Activated naive CD4-positive, alpha-beta T cell treated with anti-CD3 and anti-CD28 coated beads for 36 hours (primary cell): Measurements from ENCODE around the gene KDM4B. TPM values are rescaled to one million over a fixed set of nuclear protein-coding genes. Genes with fewer than 3 reads are reported as not detected.
"Not testable (repeated sequence)": the region's sequence is repeated elsewhere in the genome, so short reads cannot be mapped to it uniquely, and the experiment has no call there.

ENCODE experiments used
- CTCF ChIA-PET: fragments of 350-600 bp; sonication (Branson Sonifier 250); formaldehyde crosslinking; loops from one replicate; lab custom pipeline; 2021; ENCODE audit warnings: antibody characterized with exemption; lab: Charles Lee
- DNase-seq: peaks from one replicate; pipeline ENCODE4 v3.0.0-alpha.2; 2020
- H3K27ac Mint-ChIP-seq: one replicate; pipeline ENCODE4 v1.8.0; 2021; ENCODE audit warnings: mild to moderate bottlenecking, mixed read lengths
- H3K27me3 Mint-ChIP-seq: one replicate; pipeline ENCODE4 v1.8.0; 2021; ENCODE audit warnings: low read depth, mixed read lengths
- H3K36me3 Mint-ChIP-seq: one replicate; pipeline ENCODE4 v1.8.0; 2021; ENCODE audit warnings: low read depth, mixed read lengths
- H3K4me1 Mint-ChIP-seq: one replicate; pipeline ENCODE4 v1.8.0; 2021; ENCODE audit warnings: low read depth, mixed read lengths
- H3K4me3 Mint-ChIP-seq: one replicate; pipeline ENCODE4 v1.8.0; 2021; ENCODE audit warnings: mild to moderate bottlenecking, moderate library complexity, mixed read lengths
- H3K9me3 Mint-ChIP-seq: one replicate; pipeline ENCODE4 v1.8.0; 2021; ENCODE audit warnings: mixed read lengths
- intact Hi-C: fragments of 100-400 bp; cut with micrococcal nuclease; formaldehyde crosslinking; loops from one replicate; pipeline ENCODE4 v1.15.1; 2023
- total RNA-seq, 2 experiments: library from RNA; stranded (reverse); gene quantifications; one replicate each; pipeline ENCODE4 v1.2.3, GENCODE V29; 2021

Gene KDM4B
- total RNA-seq: 10 to 100 TPM; 10.5 to 12.7 TPM

DNA sequence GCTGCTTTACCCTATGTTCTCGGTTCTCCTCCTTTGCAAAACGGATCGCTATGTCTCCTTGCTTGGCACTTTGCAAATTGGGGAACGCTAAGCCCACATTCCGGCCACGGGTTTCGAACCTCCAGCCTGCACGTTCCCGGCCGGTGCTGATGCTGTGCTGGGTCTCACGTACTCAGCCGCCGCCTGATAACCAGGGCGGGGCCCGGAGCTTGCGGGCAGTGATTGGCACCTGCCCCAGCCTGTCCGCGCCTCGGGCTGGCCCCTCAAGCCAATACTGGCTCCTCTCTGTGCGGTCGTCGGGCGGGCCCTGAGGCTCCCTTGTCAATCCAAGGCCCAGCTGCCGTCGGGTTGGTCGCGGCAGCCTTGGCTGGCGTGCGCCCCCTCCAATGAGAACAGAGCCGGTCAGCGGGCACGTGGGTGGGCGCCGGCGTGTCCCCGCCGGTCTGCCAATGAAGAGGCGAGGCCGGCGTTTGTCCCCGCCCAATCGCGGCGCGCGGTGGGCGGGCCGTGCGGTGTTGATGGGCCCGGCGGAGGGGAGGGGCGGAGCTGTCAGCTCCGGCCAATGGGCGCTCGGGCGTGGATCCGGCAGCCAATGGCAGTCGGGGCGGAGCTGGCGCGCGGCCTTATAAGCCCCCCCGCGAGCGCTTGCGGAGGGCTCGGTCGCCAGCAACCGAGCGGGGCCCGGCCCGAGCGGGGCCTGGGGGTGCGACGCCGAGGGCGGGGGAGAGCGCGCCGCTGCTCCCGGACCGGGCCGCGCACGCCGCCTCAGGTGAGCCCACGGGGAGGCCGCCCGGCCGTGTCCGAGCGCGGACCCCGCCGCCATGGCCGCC, at the start of gene KDM4B:
Gene KDM4B, plus strand, starts transcription at position 652 of the 830 bp plus-strand sequence. CDS start 63,778 bp downstream, outside the sequence.
- intact Hi-C loops: loop anchor here (1.0 kb wide), 3 partner anchors 56 to 712 kb away; partner anchors contain the start of genes MICOS13 and PLIN3
- Mint-ChIP-seq H3K9me3 (no peaks in the 10 kb centered on the region), H3K27me3 (no peaks in the 10 kb centered on the region), H3K27ac (peak within 1 kb of the TSS; percentile 75), H3K36me3 (peaks cover 10% of the 10 kb centered on the region), H3K4me3 (peak within 1 kb of the TSS; percentile 88), H3K4me1 (peaks cover 30% of the 10 kb centered on the region)
- DNase-seq: peak; percentile 98
- CTCF ChIA-PET: interaction anchor here (0.6 to 4.0 kb wide), 5 partner anchors 17 to 159 kb away, joined by 3 to 16 read pairs (median 5); no protein-coding TSS in a partner anchor

DNA sequence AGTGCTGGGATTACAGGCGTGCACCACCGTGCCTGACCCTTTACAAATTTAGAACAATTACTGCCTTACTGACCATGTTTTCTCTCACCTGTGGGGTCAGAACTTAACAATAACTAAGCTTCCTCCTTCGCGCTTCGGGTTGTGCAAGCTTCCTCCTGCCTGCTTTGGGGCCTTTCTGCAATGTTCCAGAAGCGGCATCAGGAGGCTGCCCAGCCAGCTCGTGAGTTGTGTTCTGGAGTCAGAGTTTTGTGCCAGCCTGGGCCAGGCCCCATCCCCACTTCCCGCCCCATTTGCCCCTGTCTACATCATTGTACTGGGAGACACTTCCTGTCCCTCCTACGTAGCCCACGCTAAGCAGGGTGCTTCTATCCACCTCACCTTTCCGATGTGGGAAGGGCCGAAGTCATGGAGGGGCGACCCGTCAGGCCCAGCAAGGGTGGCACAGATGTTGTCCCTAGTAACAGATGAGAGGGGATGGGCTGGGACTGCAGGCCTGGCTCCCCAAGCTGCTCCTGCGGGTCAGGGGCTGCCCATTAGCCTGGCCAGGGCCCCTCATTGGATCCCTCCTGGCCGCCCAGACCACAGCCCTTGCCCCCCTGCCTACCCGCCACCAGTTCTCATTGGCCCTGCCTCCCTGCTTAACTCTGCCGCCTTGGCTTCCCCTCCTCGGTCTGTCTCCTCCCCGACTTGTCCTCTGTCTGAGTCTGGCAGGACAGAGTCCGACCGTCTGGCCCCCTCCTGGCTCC, 46.2 kb upstream of the KDM4B start:
- peaks cover 55% of the 10 kb centered on the region for H3K36me3 Mint-ChIP-seq
- no peak overlapping the region for H3K27ac Mint-ChIP-seq
- intact Hi-C loops: no loop called here
- no peaks in the 10 kb centered on the region for H3K27me3 Mint-ChIP-seq
- CTCF ChIA-PET: interaction anchor here (0.8 kb wide), 1 partner anchor 11 kb away, joined by 3 read pairs; no protein-coding TSS in a partner anchor
- H3K9me3 Mint-ChIP-seq: no peaks in the 10 kb centered on the region
- H3K4me3 Mint-ChIP-seq: no peak overlapping the region
- H3K4me1 Mint-ChIP-seq: peaks cover 5% of the 10 kb centered on the region
- DNase-seq: no peak

DNA sequence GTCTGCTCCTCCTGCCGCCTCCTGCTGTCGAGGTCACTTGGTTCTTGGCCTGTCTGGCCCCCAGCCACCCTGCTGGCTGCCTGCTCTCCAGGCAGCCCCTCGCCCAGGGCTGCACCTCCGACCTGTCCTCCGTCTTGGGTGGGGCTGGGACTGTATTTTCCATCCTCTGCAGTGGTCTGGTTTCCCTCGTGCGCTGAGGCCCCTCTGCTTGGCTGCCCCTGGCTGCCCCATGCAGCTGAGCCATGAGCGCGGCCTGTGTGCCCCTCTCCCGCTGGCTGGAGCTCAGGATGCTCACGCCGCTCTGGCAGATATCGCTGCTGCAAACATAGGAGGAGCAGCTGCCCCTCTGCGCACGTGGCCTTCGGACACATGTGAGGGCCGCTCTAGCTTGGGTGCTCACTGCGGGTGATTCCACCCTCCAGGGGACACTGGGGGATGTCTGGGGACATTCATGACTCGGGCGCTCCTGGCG, 45.6 kb upstream of the KDM4B start:
- Mint-ChIP-seq H3K27ac (no peak overlapping the region), H3K36me3 (peaks cover 51% of the 10 kb centered on the region), H3K27me3 (no peaks in the 10 kb centered on the region), H3K4me3 (no peak overlapping the region), H3K4me1 (peaks cover 3% of the 10 kb centered on the region), H3K9me3 (no peaks in the 10 kb centered on the region)
- DNase-seq: no peak
- CTCF ChIA-PET: interaction anchor here (0.8 kb wide), 2 partner anchors 11 to 70 kb away, joined by 3 read pairs; no protein-coding TSS in a partner anchor
- intact Hi-C loops: no loop called here

DNA sequence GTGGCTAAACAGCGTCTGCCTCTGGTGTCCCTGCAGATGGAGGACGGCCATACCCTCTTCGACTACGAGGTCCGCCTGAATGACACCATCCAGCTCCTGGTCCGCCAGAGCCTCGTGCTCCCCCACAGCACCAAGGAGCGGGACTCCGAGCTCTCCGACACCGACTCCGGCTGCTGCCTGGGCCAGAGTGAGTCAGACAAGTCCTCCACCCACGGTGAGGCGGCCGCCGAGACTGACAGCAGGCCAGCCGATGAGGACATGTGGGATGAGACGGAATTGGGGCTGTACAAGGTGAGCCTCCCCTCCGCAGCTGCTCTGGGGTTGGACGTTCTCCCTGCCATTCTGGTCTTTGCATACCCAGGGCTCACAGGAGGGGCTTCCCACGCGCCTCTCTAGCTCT, 39.7 kb upstream of the KDM4B start:
- no peaks in the 10 kb centered on the region for H3K27me3 Mint-ChIP-seq

DNA sequence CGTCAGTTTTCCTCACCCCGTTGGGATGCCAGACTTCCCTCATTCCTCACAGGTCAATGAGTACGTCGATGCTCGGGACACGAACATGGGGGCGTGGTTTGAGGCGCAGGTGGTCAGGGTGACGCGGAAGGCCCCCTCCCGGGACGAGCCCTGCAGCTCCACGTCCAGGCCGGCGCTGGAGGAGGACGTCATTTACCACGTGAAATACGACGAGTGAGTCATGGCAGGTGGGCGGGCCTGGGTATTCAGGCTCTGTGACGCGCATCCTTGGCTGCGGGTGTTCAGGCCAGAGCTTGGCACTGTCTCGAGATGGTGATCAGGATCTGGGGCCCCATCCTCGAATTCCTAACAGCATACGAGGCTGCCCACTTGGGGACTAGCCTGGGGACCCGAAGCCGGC, 38.2 kb upstream of the KDM4B start:
- Mint-ChIP-seq H3K27ac (no peak overlapping the region), H3K27me3 (no peaks in the 10 kb centered on the region), H3K4me1 (no peaks in the 10 kb centered on the region), H3K36me3 (peaks cover 64% of the 10 kb centered on the region), H3K9me3 (no peaks in the 10 kb centered on the region), H3K4me3 (no peak overlapping the region)
- CTCF ChIA-PET: no interaction called here
- intact Hi-C loops: no loop called here
- DNase-seq: no peak

More for the DNA sequence above, 39.7 kb upstream of the KDM4B start:
- Mint-ChIP-seq H3K4me1 (peaks cover 3% of the 10 kb centered on the region), H3K9me3 (no peaks in the 10 kb centered on the region), H3K36me3 (peaks cover 61% of the 10 kb centered on the region), H3K4me3 (no peak overlapping the region), H3K27ac (no peak overlapping the region)
- DNase-seq: no peak
- intact Hi-C loops: no loop called here
- CTCF ChIA-PET: interaction anchor here (0.7 kb wide), 1 partner anchor 527 kb away, joined by 6 read pairs; no protein-coding TSS in a partner anchor

DNA sequence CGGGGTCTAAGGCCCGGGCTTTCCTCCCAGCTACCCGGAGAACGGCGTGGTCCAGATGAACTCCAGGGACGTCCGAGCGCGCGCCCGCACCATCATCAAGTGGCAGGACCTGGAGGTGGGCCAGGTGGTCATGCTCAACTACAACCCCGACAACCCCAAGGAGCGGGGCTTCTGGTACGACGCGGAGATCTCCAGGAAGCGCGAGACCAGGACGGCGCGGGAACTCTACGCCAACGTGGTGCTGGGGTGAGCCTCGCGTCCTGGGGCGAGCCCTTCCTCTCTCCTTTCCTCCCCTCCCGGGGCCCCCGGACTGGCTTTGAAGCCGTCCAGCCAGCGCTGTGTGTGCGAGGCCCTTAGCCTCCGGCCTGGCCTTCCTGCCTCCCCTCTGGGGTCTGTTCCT, 36.2 kb upstream of the KDM4B start:
- DNase-seq: no peak
- CTCF ChIA-PET: no interaction called here

DNA sequence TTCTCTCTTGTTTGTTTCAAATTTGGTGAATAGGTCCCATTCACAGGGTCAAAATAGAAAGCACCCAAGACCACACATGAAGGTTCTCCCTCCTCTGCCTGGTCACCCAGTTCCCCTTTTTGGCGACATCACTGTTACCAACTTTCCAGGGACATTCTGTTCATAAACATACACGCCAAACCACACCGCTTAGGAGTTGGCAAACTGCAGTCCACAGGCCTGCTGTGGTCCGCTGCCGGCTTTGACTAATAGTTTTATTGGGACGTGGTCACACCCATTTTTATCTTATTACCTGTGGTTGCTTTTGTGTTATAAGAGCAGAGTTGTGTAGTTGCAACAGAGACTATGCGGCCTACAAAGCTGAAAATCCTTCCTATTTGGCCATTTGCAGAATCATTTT, 35.4 kb upstream of the KDM4B start:
- H3K36me3 Mint-ChIP-seq: peaks cover 82% of the 10 kb centered on the region
- H3K27me3 Mint-ChIP-seq: no peaks in the 10 kb centered on the region
- no peak for DNase-seq
- H3K27ac Mint-ChIP-seq: no peak overlapping the region
- intact Hi-C loops: no loop called here
- no peak overlapping the region for H3K4me3 Mint-ChIP-seq
- CTCF ChIA-PET: interaction anchor here (0.6 kb wide), 1 partner anchor 62 kb away, joined by 3 read pairs; no protein-coding TSS in a partner anchor
- no peaks in the 10 kb centered on the region for H3K9me3 Mint-ChIP-seq
- H3K4me1 Mint-ChIP-seq: no peaks in the 10 kb centered on the region

More for the DNA sequence above, 36.2 kb upstream of the KDM4B start:
- no peak overlapping the region for H3K4me3 Mint-ChIP-seq
- no peaks in the 10 kb centered on the region for H3K27me3 Mint-ChIP-seq
- peaks cover 77% of the 10 kb centered on the region for H3K36me3 Mint-ChIP-seq
- intact Hi-C loops: no loop called here
- H3K9me3 Mint-ChIP-seq: no peaks in the 10 kb centered on the region
- no peak overlapping the region for H3K27ac Mint-ChIP-seq
- H3K4me1 Mint-ChIP-seq: no peaks in the 10 kb centered on the region

DNA sequence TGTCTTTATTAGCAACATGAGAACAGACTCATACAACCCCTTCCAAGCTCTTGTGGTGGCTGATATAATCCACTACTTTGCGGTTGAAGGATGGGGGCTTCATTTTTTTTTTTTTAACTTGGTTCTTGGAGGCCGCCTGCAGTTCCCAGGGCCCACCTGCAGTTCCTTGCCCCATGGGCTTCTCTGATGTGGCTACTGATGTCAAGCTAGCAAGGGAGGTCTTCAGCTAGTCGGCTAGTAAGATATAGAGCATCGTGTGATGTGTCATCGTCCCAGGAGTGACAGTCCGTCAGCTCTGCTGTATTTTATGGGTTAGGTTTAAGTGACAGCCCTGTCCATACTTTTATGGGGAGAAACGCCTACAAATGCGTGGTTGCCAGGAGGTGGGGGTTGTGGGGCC, 33.5 kb upstream of the KDM4B start:
- DNase-seq: no peak
- H3K27ac Mint-ChIP-seq: no peak overlapping the region
- no peaks in the 10 kb centered on the region for H3K4me1 Mint-ChIP-seq
- no peaks in the 10 kb centered on the region for H3K9me3 Mint-ChIP-seq
- peaks cover 81% of the 10 kb centered on the region for H3K36me3 Mint-ChIP-seq
- CTCF ChIA-PET: interaction anchor here (0.7 kb wide), 1 partner anchor 85 kb away, joined by 4 read pairs; no protein-coding TSS in a partner anchor
- intact Hi-C loops: no loop called here
- no peaks in the 10 kb centered on the region for H3K27me3 Mint-ChIP-seq
- no peak overlapping the region for H3K4me3 Mint-ChIP-seq

DNA sequence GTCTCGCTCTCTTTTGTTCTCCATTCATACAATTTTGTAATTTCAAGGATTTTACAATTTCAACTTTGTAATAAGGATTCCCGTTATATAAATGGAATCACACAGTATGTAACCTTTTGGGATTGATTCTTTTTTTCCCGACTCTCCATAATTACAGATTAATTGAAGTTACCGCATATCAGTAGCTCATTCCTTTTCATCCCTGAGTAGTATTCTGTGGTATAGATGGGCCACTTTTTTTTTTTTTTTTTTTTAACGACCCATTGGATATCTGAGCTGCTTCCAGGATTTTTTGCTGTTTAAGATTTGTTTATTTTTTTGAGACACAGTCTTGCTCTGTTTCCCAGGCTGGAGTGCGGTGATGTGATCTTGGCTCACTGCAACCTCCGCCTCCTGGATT, 31.9 kb upstream of the KDM4B start:
- H3K4me3 Mint-ChIP-seq: no peak overlapping the region
- no peaks in the 10 kb centered on the region for H3K9me3 Mint-ChIP-seq
- no peaks in the 10 kb centered on the region for H3K27me3 Mint-ChIP-seq
- intact Hi-C loops: no loop called here
- peaks cover 78% of the 10 kb centered on the region for H3K36me3 Mint-ChIP-seq
- CTCF ChIA-PET: interaction anchor here (1.1 kb wide), 1 partner anchor 64 kb away, joined by 3 read pairs; no protein-coding TSS in a partner anchor
- no peak for DNase-seq
- H3K27ac Mint-ChIP-seq: no peak overlapping the region
- no peaks in the 10 kb centered on the region for H3K4me1 Mint-ChIP-seq

DNA sequence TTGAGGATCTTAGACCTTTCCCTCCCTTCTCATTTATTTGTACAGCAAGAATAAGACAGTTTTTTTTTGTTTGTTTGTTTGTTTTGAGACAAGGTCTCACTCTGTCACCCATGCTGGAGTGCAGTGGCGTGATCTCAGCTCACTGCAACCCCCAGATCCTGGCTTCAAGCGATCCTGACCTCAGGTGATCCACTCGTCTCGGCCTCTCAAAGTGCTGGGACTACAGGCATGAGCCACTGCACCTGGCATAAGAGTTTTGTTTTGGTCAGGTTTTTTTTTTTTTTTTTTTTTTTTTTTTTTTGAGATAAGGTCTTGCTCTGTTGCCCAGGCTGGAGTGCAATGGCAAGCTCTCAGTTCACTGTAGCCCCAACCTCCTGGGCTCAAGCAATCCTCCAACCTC, 30.5 kb upstream of the KDM4B start:
- H3K9me3 Mint-ChIP-seq, DNase-seq, H3K4me3 Mint-ChIP-seq, H3K27me3 Mint-ChIP-seq, H3K27ac Mint-ChIP-seq, intact Hi-C loops, H3K4me1 Mint-ChIP-seq: not testable (repeated sequence)
- peaks cover 74% of the 10 kb centered on the region for H3K36me3 Mint-ChIP-seq
- CTCF ChIA-PET: interaction anchor here (0.7 kb wide), 1 partner anchor 102 kb away, joined by 4 read pairs; no protein-coding TSS in a partner anchor

DNA sequence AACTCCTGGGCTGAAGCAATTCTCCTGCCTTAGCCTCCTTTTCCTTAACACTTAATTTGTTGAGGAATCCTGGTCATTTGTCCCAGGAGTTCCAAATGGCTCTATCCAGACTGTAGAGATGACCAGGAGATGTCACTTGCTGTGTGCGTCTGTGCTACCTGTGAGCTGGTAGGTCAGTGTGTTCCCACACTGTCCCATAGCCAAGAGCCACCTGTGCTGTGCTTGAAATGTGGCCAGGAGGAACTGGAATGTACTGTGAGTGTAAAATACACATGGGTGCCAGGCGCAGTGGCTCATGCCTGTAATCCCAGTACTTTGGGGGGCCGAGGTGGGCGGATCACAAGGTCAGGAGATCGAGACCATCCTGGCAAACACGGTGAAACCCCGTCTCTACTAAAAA, 29.4 kb upstream of the KDM4B start:
- Mint-ChIP-seq H3K27me3 (no peaks in the 10 kb centered on the region), H3K9me3 (no peaks in the 10 kb centered on the region), H3K27ac (no peak overlapping the region), H3K4me3 (no peak overlapping the region), H3K4me1 (no peaks in the 10 kb centered on the region), H3K36me3 (peaks cover 73% of the 10 kb centered on the region)
- intact Hi-C loops: no loop called here
- CTCF ChIA-PET: interaction anchor here (0.7 kb wide), 1 partner anchor 909 kb away, joined by 5 read pairs; no protein-coding TSS in a partner anchor
- no peak for DNase-seq

DNA sequence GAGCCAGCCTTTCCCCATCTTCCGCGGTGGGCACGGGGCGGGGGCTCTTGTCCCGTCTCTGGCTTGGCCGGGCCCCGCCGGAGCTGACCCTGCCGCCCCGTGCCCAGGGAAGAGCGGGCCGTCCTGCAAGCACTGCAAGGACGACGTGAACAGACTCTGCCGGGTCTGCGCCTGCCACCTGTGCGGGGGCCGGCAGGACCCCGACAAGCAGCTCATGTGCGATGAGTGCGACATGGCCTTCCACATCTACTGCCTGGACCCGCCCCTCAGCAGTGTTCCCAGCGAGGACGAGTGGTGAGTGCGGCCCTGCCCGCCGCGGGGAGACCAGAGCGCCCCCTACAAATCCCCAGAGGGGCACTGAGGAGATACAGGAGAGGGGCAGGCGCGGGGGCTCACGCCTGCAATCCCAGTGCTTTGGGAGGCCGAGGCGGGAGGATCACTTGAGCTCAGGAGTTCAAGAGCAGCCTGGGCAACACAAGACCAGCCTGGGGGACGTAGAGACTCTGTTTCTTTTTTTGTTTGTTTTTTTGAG, 27.2 kb upstream of the KDM4B start:
- H3K27me3 Mint-ChIP-seq, H3K9me3 Mint-ChIP-seq, H3K4me1 Mint-ChIP-seq, H3K27ac Mint-ChIP-seq, H3K4me3 Mint-ChIP-seq, intact Hi-C loops, DNase-seq: not testable (repeated sequence)
- peaks cover 72% of the 10 kb centered on the region for H3K36me3 Mint-ChIP-seq
- CTCF ChIA-PET: interaction anchor here (0.6 kb wide), 1 partner anchor 586 kb away, joined by 3 read pairs; no protein-coding TSS in a partner anchor
